MM.1S (cell line): ENCODE measurements around the gene ZRSR2.

Source experiments
- CTCF ChIP-seq: fragments of 300-600 bp; sonication (generic); IDR thresholded peaks from 2 replicates; pipeline ENCODE4 v1.5.1; 2016; ENCODE audit warnings: antibody characterized with exemption, low read length, mixed read lengths
- EZH2 ChIP-seq: fragments of 300-600 bp; sonication (generic); optimal IDR thresholded peaks from 2 replicates; pipeline ENCODE3; 2017; ENCODE audit warnings: low read depth, mild to moderate bottlenecking, antibody characterized with exemption, low read length, mixed read lengths
- EZH2phosphoT487 ChIP-seq: fragments of 300-600 bp; sonication (generic); IDR thresholded peaks from 2 replicates; pipeline ENCODE4 v1.6.1; 2018; ENCODE audit warnings: antibody characterized with exemption, low read length

GRCh38 chrX:15843960-15844359 is 53.7 kb downstream of the ZRSR2 start:
- TF ChIP-seq EZH2: no peak
- no peak for TF ChIP-seq CTCF
- TF ChIP-seq EZH2phosphoT487: no peak
